Tibial nerve (tissue), 4 donors: ENCODE measurements around the gene C18orf32. TPM values are rescaled to one million over a fixed set of nuclear protein-coding genes. Genes with fewer than 3 reads are reported as not detected.
"Not testable (repeated sequence)": the region's sequence is repeated elsewhere in the genome, so short reads cannot be mapped to it uniquely, and the experiment has no call there.

Experiments
- DNase-seq, 2 donors: peaks; one replicate each; pipeline ENCODE4 v3.0.0-alpha.2; 2019; ENCODE audit warnings: low spot score in 2 of 2
- H3K27ac ChIP-seq, 4 donors: fragments of 200-600 bp; sonication (generic) in 3 of 4; one replicate each; pipeline ENCODE4 v1.5.1; 2017 to 2019; ENCODE audit warnings: mild to moderate bottlenecking in 1 of 4
- H3K27me3 ChIP-seq, 2 donors: fragments of 200-600 bp; sonication (generic) in 1 of 2; one replicate each; pipeline versions ENCODE4 v1.5.1 to v1.6.0; 2017 to 2019
- H3K36me3 ChIP-seq, 3 donors: fragments of 200-600 bp; sonication (generic); one replicate each; pipeline ENCODE4 v1.5.1; 2018 to 2019
- H3K4me1 ChIP-seq, 4 donors: fragments of 200-600 bp; sonication (generic) in 3 of 4; one replicate each; pipeline ENCODE4 v1.5.1; 2017 to 2019
- H3K4me3 ChIP-seq, 4 donors: fragments of 200-600 bp; sonication (generic) in 3 of 4; one replicate each; pipeline ENCODE4 v1.5.1; 2017 to 2019; ENCODE audit warnings: mild to moderate bottlenecking in 1 of 4, moderate library complexity in 1 of 4
- H3K9me3 ChIP-seq, 4 donors: fragments of 200-600 bp; sonication (generic) in 3 of 4; one replicate each; pipeline ENCODE4 v1.5.1; 2017 to 2019
- CTCF ChIP-seq, 5 experiments: fragments of 200-600 bp in 3 of 5; fragments of 450-650 bp in 2 of 5; sonication (generic) in 3 of 5; IDR thresholded peaks; one replicate each; pipeline ENCODE4 v1.5.1; 2016 to 2019; ENCODE audit warnings: antibody characterized with exemption in 5 of 5, mild to moderate bottlenecking in 3 of 5, moderate library complexity in 2 of 5
- EP300 ChIP-seq, 2 donors: sonication (generic); formaldehyde crosslinking; IDR thresholded peaks; one replicate each; pipeline ENCODE4 v1.6.1; 2017; ENCODE audit warnings: antibody characterized with exemption in 2 of 2, mild to moderate bottlenecking in 1 of 2
- POLR2A ChIP-seq, 2 donors: fragments of 450-650 bp; IDR thresholded peaks; one replicate each; pipeline ENCODE4 v1.6.1; 2017; ENCODE audit warnings: antibody characterized with exemption in 2 of 2, mild to moderate bottlenecking in 2 of 2, moderate library complexity in 2 of 2
- WGBS, 2 donors: methylation state at CpG; one replicate each; pipeline ENCODE4 v1.1.5; 2018; 5-methylcytosine and 5-hydroxymethylcytosine counted together
- total RNA-seq, 4 donors: library from RNA; depleted of rRNA; stranded (reverse); fragments of >200 nt; gene quantifications; one replicate each; pipeline ENCODE4 v1.1.0, GENCODE V29; 2016

C18orf32 gene
- total RNA-seq, 4 donors from 2014 or later: 22.2 to 38.5 (median 26.7) TPM

GRCh38 chr18:49515516-49515915, 28.5 kb upstream of the C18orf32 start:
- H3K36me3 ChIP-seq: no peaks in the 10 kb centered on the region
- no peaks in the 10 kb centered on the region for H3K4me1 ChIP-seq
- DNase-seq: no peak
- H3K4me3 ChIP-seq: no peak overlapping the region
- 88 to 90% methylated on average over 3 of the region's 3 CpGs for WGBS, 2 donors
- no peaks in the 10 kb centered on the region for H3K9me3 ChIP-seq
- H3K27ac ChIP-seq: no peak overlapping the region
- TF ChIP-seq CTCF (IDR thresholded peaks at IDR 0.05) (no peak), EP300 (IDR thresholded peaks at IDR 0.05) (no peak), POLR2A (IDR thresholded peaks at IDR 0.05) (no peak)
- no peaks in the 10 kb centered on the region for H3K27me3 ChIP-seq

- 76 to 78% methylated on average over 5 of the region's 5 CpGs for WGBS, 2 donors
- not testable (repeated sequence) for H3K4me3 ChIP-seq, DNase-seq, H3K27me3 ChIP-seq, H3K9me3 ChIP-seq, H3K36me3 ChIP-seq, H3K4me1 ChIP-seq, H3K27ac ChIP-seq
These were observed 28.0 kb upstream of the C18orf32 start for GRCh38 chr18:49515003-49515402.

- no peak overlapping the region for H3K27ac ChIP-seq
- TF ChIP-seq CTCF (IDR thresholded peaks at IDR 0.05) (no peak), EP300 (IDR thresholded peaks at IDR 0.05) (no peak), POLR2A (IDR thresholded peaks at IDR 0.05) (no peak)
- H3K36me3 ChIP-seq: no peaks in the 10 kb centered on the region
- no peaks in the 10 kb centered on the region for H3K4me1 ChIP-seq
- no peak overlapping the region for H3K4me3 ChIP-seq
- whole genome bisulfite sequencing, 2 donors: 66 to 72% methylated on average over 9 of the region's 9 CpGs
- no peaks in the 10 kb centered on the region for H3K9me3 ChIP-seq
- DNase-seq: no peak
- H3K27me3 ChIP-seq: no peaks in the 10 kb centered on the region
These were observed 27.5 kb upstream of the C18orf32 start for GRCh38 chr18:49514577-49514976.

- H3K36me3 ChIP-seq, H3K4me3 ChIP-seq, H3K9me3 ChIP-seq, H3K4me1 ChIP-seq, H3K27me3 ChIP-seq, H3K27ac ChIP-seq, DNase-seq: not testable (repeated sequence)
- 88 to 94% methylated on average over 8 of the region's 8 CpGs for WGBS, 2 donors
These were observed 25.8 kb upstream of the C18orf32 start for GRCh38 chr18:49512876-49513275.

GRCh38 chr18:49510393-49511115, 23.5 kb upstream of the C18orf32 start:
- Histone ChIP-seq H3K4me3 (no peak overlapping the region), H3K36me3 (no peaks in the 10 kb centered on the region), H3K4me1 (no peaks in the 10 kb centered on the region), H3K27ac (no peak overlapping the region), H3K9me3 (no peaks in the 10 kb centered on the region), H3K27me3 (no peaks in the 10 kb centered on the region)
- peak in 1 of 2 donors; percentile 30 for DNase-seq
- peak; percentile 62 to 82 (median 70) for TF ChIP-seq CTCF (IDR thresholded peaks at IDR 0.05)
- TF ChIP-seq POLR2A (IDR thresholded peaks at IDR 0.05): no peak
- WGBS, 2 donors: 38 to 43% methylated on average over 12 of the region's 12 CpGs

GRCh38 chr18:49506438-49506837, 19.4 kb upstream of the C18orf32 start:
- 89 to 92% methylated on average over 5 of the region's 5 CpGs for WGBS, 2 donors
- not testable (repeated sequence) for H3K4me3 ChIP-seq, H3K36me3 ChIP-seq, H3K4me1 ChIP-seq, H3K9me3 ChIP-seq, H3K27ac ChIP-seq, DNase-seq, H3K27me3 ChIP-seq

- no peak for DNase-seq
- H3K4me1 ChIP-seq: no peaks in the 10 kb centered on the region
- H3K4me3 ChIP-seq: no peak overlapping the region
- peaks cover 0 to 21% of the 10 kb centered on the region in 2 donors for H3K27me3 ChIP-seq
- 8 to 17% methylated on average over 1 of the region's 1 CpG for WGBS, 2 donors
- no peaks in the 10 kb centered on the region for H3K36me3 ChIP-seq
- no peak overlapping the region for H3K27ac ChIP-seq
- no peak for TF ChIP-seq CTCF (IDR thresholded peaks at IDR 0.05)
- TF ChIP-seq EP300 (IDR thresholded peaks at IDR 0.05): no peak
- TF ChIP-seq POLR2A (IDR thresholded peaks at IDR 0.05): no peak
- H3K9me3 ChIP-seq: no peaks in the 10 kb centered on the region
These were observed 16.9 kb upstream of the C18orf32 start for GRCh38 chr18:49503931-49504330.
